ENCODE data around the gene ABCE1.

DNA sequence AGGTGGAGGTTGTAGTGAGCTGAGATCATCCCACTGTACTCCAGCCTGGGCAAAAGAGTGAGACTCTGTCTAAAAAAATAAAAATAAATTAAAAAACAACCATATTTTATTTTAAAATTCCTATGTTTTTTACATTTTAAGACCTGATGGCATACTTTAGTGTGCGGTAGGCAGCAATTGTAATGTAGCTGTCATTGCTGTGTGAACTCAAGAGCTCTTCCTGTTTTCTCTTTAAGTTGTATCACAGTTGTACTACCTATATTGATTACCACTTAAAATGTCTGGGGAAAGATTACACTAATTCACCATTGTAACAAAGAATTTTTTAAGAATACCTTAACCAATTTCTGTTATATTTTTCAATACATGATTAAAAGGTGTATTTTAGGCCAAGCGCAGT is 27.3 kb downstream of the ABCE1 start:
- TF ChIP-seq CTCF (conservative IDR thresholded peaks at IDR 0.05; ENCODE audit: low read length) (no peak), EZH2phosphoT487 (IDR thresholded peaks at IDR 0.05; ENCODE audit: borderline replicate concordance, low read depth, low read length) (no peak)

All from OCI-LY7 (cell line).